Measurements from ENCODE around the gene DUSP12. TPM values are rescaled to one million over a fixed set of nuclear protein-coding genes. Genes with fewer than 3 reads are reported as not detected.

Gene DUSP12
- total and polyA plus RNA-seq, 2 experiments from 2014 or later = 34.2 to 34.9 TPM

GRCh38 chr1:161784968-161785367, 35.4 kb downstream of the DUSP12 start:
- peak; percentile 12 for DNase-seq
- no peak overlapping the region for H2AFZ ChIP-seq
- H3K36me3 ChIP-seq (ENCODE audit: low read depth) = peaks cover 16% of the 10 kb centered on the region; the same call in 1 of the 2 replicates
- H3K79me2 ChIP-seq (ENCODE audit: insufficient read depth) = no peaks in the 10 kb centered on the region
- no peaks in the 10 kb centered on the region for H3K27me3 ChIP-seq (replicated peaks; ENCODE audit: insufficient read depth)
- H3K4me3 ChIP-seq = no peak overlapping the region
- TF ChIP-seq EZH2phosphoT487 (IDR thresholded peaks at IDR 0.05; ENCODE audit: insufficient read depth, low read depth) = no peak
- TF ChIP-seq EZH2 (IDR thresholded peaks at IDR 0.05; ENCODE audit: insufficient read depth, poor library complexity, severe bottlenecking) = no peak
- H3F3A ChIP-seq (ENCODE audit: insufficient read depth) = no peaks in the 10 kb centered on the region
- peaks cover 17% of the 10 kb centered on the region for H3K4me1 ChIP-seq (ENCODE audit: insufficient read depth)
- H3K9ac ChIP-seq = no peak overlapping the region
- no peak overlapping the region for H3K27ac ChIP-seq
- in situ Hi-C loops (cut with MboI) = no loop called here
- H3K9me2 ChIP-seq (ENCODE audit: insufficient read depth) = no peaks in the 10 kb centered on the region
- WGBS, 2 experiments (ENCODE audit: low coverage in 1 of 2, low lambda C conversion rate in 2 of 2, missing lambda C conversion rate in 2 of 2) = 51 to 57% methylated on average over 1 of the region's 1 CpG
- no peaks in the 10 kb centered on the region for H4K20me1 ChIP-seq (ENCODE audit: insufficient read depth)
- no peaks in the 10 kb centered on the region for H3K9me3 ChIP-seq (ENCODE audit: low read depth)
- no peak overlapping the region for H3K4me2 ChIP-seq (ENCODE audit: unreplicated experiment)

GRCh38 chr1:161787355-161787754, 37.8 kb downstream of the DUSP12 start:
- no peak overlapping the region for H3K4me2 ChIP-seq (ENCODE audit: unreplicated experiment)
- H3K4me3 ChIP-seq = no peak overlapping the region
- H3K27ac ChIP-seq = no peak overlapping the region
- no peak overlapping the region for H2AFZ ChIP-seq
- H3K79me2 ChIP-seq (ENCODE audit: insufficient read depth) = no peaks in the 10 kb centered on the region
- peaks cover 5% of the 10 kb centered on the region for H3K4me1 ChIP-seq (ENCODE audit: insufficient read depth)
- no peaks in the 10 kb centered on the region for H3K9me3 ChIP-seq (ENCODE audit: low read depth)
- H3K9ac ChIP-seq = no peak overlapping the region
- H3K27me3 ChIP-seq (replicated peaks; ENCODE audit: insufficient read depth) = no peaks in the 10 kb centered on the region
- WGBS, 2 experiments (ENCODE audit: low coverage in 1 of 2, low lambda C conversion rate in 2 of 2, missing lambda C conversion rate in 2 of 2) = 75 to 90% methylated on average over 4 of the region's 4 CpGs
- no peaks in the 10 kb centered on the region for H3F3A ChIP-seq (ENCODE audit: insufficient read depth)
- H3K36me3 ChIP-seq (ENCODE audit: low read depth) = peaks cover 26% of the 10 kb centered on the region; the same call in 1 of the 2 replicates
- DNase-seq = no peak
- no peaks in the 10 kb centered on the region for H3K9me2 ChIP-seq (ENCODE audit: insufficient read depth)
- TF ChIP-seq EZH2phosphoT487 (IDR thresholded peaks at IDR 0.05; ENCODE audit: insufficient read depth, low read depth) = no peak
- TF ChIP-seq EZH2 (IDR thresholded peaks at IDR 0.05; ENCODE audit: insufficient read depth, poor library complexity, severe bottlenecking) = no peak
- in situ Hi-C loops (cut with MboI) = no loop called here
- H4K20me1 ChIP-seq (ENCODE audit: insufficient read depth) = no peaks in the 10 kb centered on the region

- Histone ChIP-seq H3K36me3 (ENCODE audit: low read depth) (peaks cover 20% of the 10 kb centered on the region; the same call in 1 of the 2 replicates), H3K9me2 (ENCODE audit: insufficient read depth) (no peaks in the 10 kb centered on the region), H3K27me3 (replicated peaks; ENCODE audit: insufficient read depth) (no peaks in the 10 kb centered on the region), H2AFZ (no peak overlapping the region), H3K4me1 (ENCODE audit: insufficient read depth) (peaks cover 11% of the 10 kb centered on the region), H3K9ac (no peak overlapping the region), H3F3A (ENCODE audit: insufficient read depth) (no peaks in the 10 kb centered on the region), H3K4me3 (no peak overlapping the region), H3K4me2 (ENCODE audit: unreplicated experiment) (no peak overlapping the region), H4K20me1 (ENCODE audit: insufficient read depth) (no peaks in the 10 kb centered on the region), H3K27ac (no peak overlapping the region), H3K9me3 (ENCODE audit: low read depth) (no peaks in the 10 kb centered on the region), H3K79me2 (ENCODE audit: insufficient read depth) (no peaks in the 10 kb centered on the region)
- TF ChIP-seq EZH2phosphoT487 (IDR thresholded peaks at IDR 0.05; ENCODE audit: insufficient read depth, low read depth) (no peak), EZH2 (IDR thresholded peaks at IDR 0.05; ENCODE audit: insufficient read depth, poor library complexity, severe bottlenecking) (no peak)
- DNase-seq = no peak
- in situ Hi-C loops (cut with MboI) = loop anchor here (10.0 kb wide), 1 partner anchor 234 kb away; the partner anchor contains the start of gene OLFML2B
- WGBS, 2 experiments (ENCODE audit: low coverage in 1 of 2, low lambda C conversion rate in 2 of 2, missing lambda C conversion rate in 2 of 2) = 90 to 96% methylated on average over 4 of the region's 4 CpGs
Observed at GRCh38 chr1:161790587-161791317, 41.2 kb downstream of the DUSP12 start.

- TF ChIP-seq EZH2phosphoT487 (IDR thresholded peaks at IDR 0.05; ENCODE audit: insufficient read depth, low read depth) = no peak
- no peak for TF ChIP-seq EZH2 (IDR thresholded peaks at IDR 0.05; ENCODE audit: insufficient read depth, poor library complexity, severe bottlenecking)
- no peak overlapping the region for H3K27ac ChIP-seq
- no peak overlapping the region for H3K9ac ChIP-seq
- WGBS, 2 experiments (ENCODE audit: low coverage in 1 of 2, low lambda C conversion rate in 2 of 2, missing lambda C conversion rate in 2 of 2) = 71 to 74% methylated on average over 5 of the region's 5 CpGs
- peaks cover 11% of the 10 kb centered on the region for H3K4me1 ChIP-seq (ENCODE audit: insufficient read depth)
- H3K4me3 ChIP-seq = no peak overlapping the region
- H3K27me3 ChIP-seq (replicated peaks; ENCODE audit: insufficient read depth) = no peaks in the 10 kb centered on the region
- no peaks in the 10 kb centered on the region for H3K9me3 ChIP-seq (ENCODE audit: low read depth)
- peak; percentile 47 for DNase-seq
- H3F3A ChIP-seq (ENCODE audit: insufficient read depth) = no peaks in the 10 kb centered on the region
- H2AFZ ChIP-seq = no peak overlapping the region
- H3K4me2 ChIP-seq (ENCODE audit: unreplicated experiment) = no peak overlapping the region
- in situ Hi-C loops (cut with MboI) = loop anchor here (10.0 kb wide), 1 partner anchor 233 kb away; the partner anchor contains the start of gene OLFML2B
- no peaks in the 10 kb centered on the region for H4K20me1 ChIP-seq (ENCODE audit: insufficient read depth)
- no peaks in the 10 kb centered on the region for H3K9me2 ChIP-seq (ENCODE audit: insufficient read depth)
- peaks cover 26% of the 10 kb centered on the region; the same call in 1 of the 2 replicates for H3K36me3 ChIP-seq (ENCODE audit: low read depth)
- no peaks in the 10 kb centered on the region for H3K79me2 ChIP-seq (ENCODE audit: insufficient read depth)
Observed at GRCh38 chr1:161791904-161792655, 42.5 kb downstream of the DUSP12 start.
